ENCODE data around the gene FOXN1. TPM values are rescaled to one million over a fixed set of nuclear protein-coding genes. Genes with fewer than 3 reads are reported as not detected.

Gene FOXN1
- total and polyA plus RNA-seq, 2 of the 4 experiments (the other 2 are of a cell fraction), result not detected

- no peak for TF ChIP-seq POLR2A (IDR thresholded peaks at IDR 0.05; ENCODE audit: low read depth, low read length)
Measured at GRCh38 chr17:28544402-28545140, 38.4 kb downstream of the FOXN1 start (continued).

- Histone ChIP-seq H3K9me1 (ENCODE audit: insufficient read depth, low read length) (no peaks in the 10 kb centered on the region), H2AK9ac (replicated peaks; ENCODE audit: low read depth, low read length, poor library complexity) (no peak overlapping the region), H3K18ac (ENCODE audit: low read depth, low read length) (no peak overlapping the region), H3K4me2 (ENCODE audit: low read depth, low read length) (no peak overlapping the region), H3K56ac (ENCODE audit: extremely low read depth, insufficient read depth, low read length) (no peak overlapping the region), H3K4me3 (ENCODE audit: insufficient read depth, low read depth, low read length) (no peak overlapping the region), H4K8ac (ENCODE audit: low read depth in 2 of 2, low read length in 2 of 2) (no peak overlapping the region), H2BK5ac (ENCODE audit: low read depth, low read length, poor library complexity, severe bottlenecking) (no peak overlapping the region), H2AK5ac (ENCODE audit: low read depth, low read length) (no peak overlapping the region), H3K27me3 (ENCODE audit: control insufficient read depth, insufficient read depth, low read length) (no peaks in the 10 kb centered on the region), H3K36me3 (ENCODE audit: control insufficient read depth, insufficient read depth, low read length) (peaks cover 8% of the 10 kb centered on the region; the same call in 1 of the 2 replicates), H2AFZ (replicated peaks; ENCODE audit: low read length, poor library complexity) (no peak overlapping the region), H3K4ac (ENCODE audit: low read depth, low read length) (no peak overlapping the region), H4K91ac (ENCODE audit: insufficient read depth, low read depth, low read length) (no peak overlapping the region), H2BK15ac (ENCODE audit: low read depth, low read length) (no peak overlapping the region), H3K23ac (ENCODE audit: low read depth, low read length) (no peak overlapping the region), H3K14ac (replicated peaks; ENCODE audit: low read depth, low read length) (no peak overlapping the region), H2BK20ac (ENCODE audit: low read depth, low read length) (no peak overlapping the region), H4K20me1 (ENCODE audit: insufficient read depth, low read length) (no peaks in the 10 kb centered on the region), H3K9ac (ENCODE audit: low read depth, low read length) (no peak overlapping the region), H3K27ac (ENCODE audit: insufficient read depth, low read length) (no peak overlapping the region), H4K5ac (ENCODE audit: low read depth, low read length) (no peak overlapping the region), H3K4me1 (ENCODE audit: control insufficient read depth, insufficient read depth, low read length) (no peaks in the 10 kb centered on the region), H3K9me3 (ENCODE audit: control insufficient read depth, insufficient read depth, low read length) (no peaks in the 10 kb centered on the region), H3K79me1 (ENCODE audit: low read depth in 1 of 2, low read length in 2 of 2) (peaks cover 3 to 6% of the 10 kb centered on the region in 2 experiments; a peak in 1 of 4 replicates), H2BK120ac (ENCODE audit: low read depth, low read length) (no peak overlapping the region)
- in situ Hi-C loops (cut with MboI; ENCODE audit: low sequenced_read_pairs) (no loop called here), dilution Hi-C loops (cut with HindIII; ENCODE audit: low sequenced_read_pairs, unreplicated experiment) (no loop called here), intact Hi-C loops (cut with micrococcal nuclease) (loop anchor here (10.0 kb wide), 1 partner anchor 140 kb away; the partner anchor contains the start of gene SLC46A1)
- POLR2A ChIA-PET (ENCODE audit: unreplicated experiment), result no interaction called here
- ATAC-seq (ENCODE audit: low read depth), result no peak
- WGBS, 2 experiments (ENCODE audit: extremely low coverage in 2 of 2, insufficient read length in 1 of 2), result 51% methylated on average over 2 of the region's 2 CpGs; no CpG with 5 or more reads in 1 of the 2 experiments
- no TSS peak for BruUV-seq (replicated peaks)
- CTCF ChIA-PET, result no interaction called here
- TF ChIP-seq POLR2A (IDR thresholded peaks at IDR 0.05; ENCODE audit: low read depth, low read length) (no peak), RCOR1 (IDR thresholded peaks at IDR 0.05; ENCODE audit: insufficient replicate concordance, low read length) (no peak), SMC3 (IDR thresholded peaks at IDR 0.05; ENCODE audit: low read depth, low read length) (no peak), USF2 (IDR thresholded peaks at IDR 0.05; ENCODE audit: low read depth, low read length) (no peak), BHLHE40 (IDR thresholded peaks at IDR 0.05; ENCODE audit: low read depth, low read length) (no peak), MAZ (IDR thresholded peaks at IDR 0.05; ENCODE audit: borderline replicate concordance, low read depth, low read length) (no peak)
- no peak for DNase-seq
Measured at GRCh38 chr17:28545141-28545503, 39.0 kb downstream of the FOXN1 start.
